WTC11 (cell line): ENCODE data around the gene TSPO2. TPM values are rescaled to one million over a fixed set of nuclear protein-coding genes. Genes with fewer than 3 reads are reported as not detected.

Experiments
- ATF3 ChIP-seq: sonication (generic); formaldehyde crosslinking; conservative IDR thresholded peaks from 2 replicates; pipeline ENCODE4 v1.8.1; 2022; ENCODE audit warnings: mild to moderate bottlenecking, missing genetic modification reagents
- CREM ChIP-seq: sonication (generic); formaldehyde crosslinking; IDR thresholded peaks from 2 replicates; pipeline ENCODE4 v1.8.1; 2022; ENCODE audit warnings: mild to moderate bottlenecking, missing genetic modification reagents, moderate library complexity
- E2F5 ChIP-seq: sonication (generic); formaldehyde crosslinking; IDR thresholded peaks from 2 replicates; pipeline ENCODE4 v1.8.1; 2022; ENCODE audit warnings: mild to moderate bottlenecking, moderate library complexity, missing genetic modification reagents
- ELF4 ChIP-seq: sonication (generic); formaldehyde crosslinking; IDR thresholded peaks from 2 replicates; pipeline ENCODE4 v1.8.1; 2022; ENCODE audit warnings: low read depth, mild to moderate bottlenecking, moderate library complexity, missing genetic modification reagents
- EMX1 ChIP-seq: fragments of 250-450 bp; sonication (Bioruptor Pico); IDR thresholded peaks from 2 replicates; pipeline ENCODE4 v1.8.0; 2021; ENCODE audit warnings: mild to moderate bottlenecking
- FOXJ3 ChIP-seq: sonication (generic); formaldehyde crosslinking; IDR thresholded peaks from 2 replicates; pipeline ENCODE4 v1.9.0; 2021; ENCODE audit warnings: missing genetic modification reagents, mild to moderate bottlenecking, borderline replicate concordance
- GABPB1 ChIP-seq: sonication (generic); formaldehyde crosslinking; IDR thresholded peaks from 2 replicates; pipeline ENCODE4 v1.8.1; 2023; ENCODE audit warnings: mild to moderate bottlenecking, missing genetic modification reagents
- GRHL2 ChIP-seq: fragments of 250-450 bp; sonication (Bioruptor Pico); IDR thresholded peaks from 2 replicates; pipeline ENCODE4 v1.8.0; 2022; ENCODE audit warnings: mild to moderate bottlenecking, moderate library complexity; ENCODE audit not compliant: insufficient replicate concordance, severe bottlenecking
- GTF2I ChIP-seq: fragments of 250-450 bp; sonication (Bioruptor Pico); conservative IDR thresholded peaks from 2 replicates; pipeline ENCODE4 v1.4.0; 2021; ENCODE audit warnings: mild to moderate bottlenecking
- IRF1 ChIP-seq: sonication (generic); formaldehyde crosslinking; IDR thresholded peaks from 2 replicates; pipeline ENCODE4 v1.8.0; 2023; ENCODE audit warnings: missing genetic modification reagents
- MLX ChIP-seq: sonication (generic); formaldehyde crosslinking; IDR thresholded peaks from 2 replicates; pipeline ENCODE4 v1.8.1; 2023; ENCODE audit warnings: mild to moderate bottlenecking, missing genetic modification reagents, moderate library complexity
- MXD4 ChIP-seq: fragments of 250-450 bp; sonication (Bioruptor Pico); IDR thresholded peaks from 2 replicates; pipeline ENCODE4 v1.8.0; 2021; ENCODE audit warnings: mild to moderate bottlenecking, moderate library complexity, borderline replicate concordance
- NFATC4 ChIP-seq: fragments of 250-450 bp; sonication (Bioruptor Pico); IDR thresholded peaks from 2 replicates; pipeline ENCODE4 v1.9.0; 2021; ENCODE audit warnings: mild to moderate bottlenecking
- NR1H2 ChIP-seq: sonication (generic); formaldehyde crosslinking; IDR thresholded peaks from 2 replicates; pipeline ENCODE4 v1.9.0; 2021; ENCODE audit warnings: mild to moderate bottlenecking, moderate library complexity, missing genetic modification reagents
- OVOL2 ChIP-seq: fragments of 250-450 bp; sonication (Bioruptor Pico); IDR thresholded peaks from 2 replicates; pipeline ENCODE4 v1.9.0; 2021; ENCODE audit warnings: mild to moderate bottlenecking, borderline replicate concordance
- RELA ChIP-seq: sonication (generic); formaldehyde crosslinking; IDR thresholded peaks from 2 replicates; pipeline ENCODE4 v1.8.1; 2022; ENCODE audit warnings: missing genetic modification reagents, mild to moderate bottlenecking, borderline replicate concordance
- RORB ChIP-seq: fragments of 250-450 bp; sonication (Bioruptor Pico); IDR thresholded peaks from 2 replicates; pipeline ENCODE4 v1.9.0; 2021; ENCODE audit warnings: mild to moderate bottlenecking
- SMAD4 ChIP-seq: sonication (generic); formaldehyde crosslinking; IDR thresholded peaks from 2 replicates; pipeline ENCODE4 v1.8.0; 2022; ENCODE audit warnings: mild to moderate bottlenecking, missing genetic modification reagents
- TP53 ChIP-seq: sonication (generic); formaldehyde crosslinking; IDR thresholded peaks from 2 replicates; pipeline ENCODE4 v1.8.1; 2023; ENCODE audit warnings: mild to moderate bottlenecking, missing genetic modification reagents
- USF1 ChIP-seq: sonication (generic); formaldehyde crosslinking; IDR thresholded peaks from 2 replicates; pipeline ENCODE4 v1.8.0; 2022; ENCODE audit warnings: mild to moderate bottlenecking, missing genetic modification reagents
- ZNF219 ChIP-seq: sonication (generic); formaldehyde crosslinking; IDR thresholded peaks from 2 replicates; pipeline ENCODE4 v1.8.0; 2023; ENCODE audit warnings: missing genetic modification reagents, mild to moderate bottlenecking, borderline replicate concordance
- ZNF281 ChIP-seq: sonication (generic); formaldehyde crosslinking; IDR thresholded peaks from 2 replicates; pipeline ENCODE4 v1.8.0; 2023; ENCODE audit warnings: mild to moderate bottlenecking, missing genetic modification reagents
- ZNF317 ChIP-seq: sonication (generic); formaldehyde crosslinking; IDR thresholded peaks from 2 replicates; pipeline ENCODE4 v1.8.1; 2023; ENCODE audit warnings: low read depth, mild to moderate bottlenecking, moderate library complexity, missing genetic modification reagents, borderline replicate concordance
- ZNF396 ChIP-seq: fragments of 250-450 bp; sonication (Bioruptor Pico); IDR thresholded peaks from 2 replicates; pipeline ENCODE4 v1.8.0; 2021; ENCODE audit warnings: mild to moderate bottlenecking, moderate library complexity, borderline replicate concordance
- ZNF423 ChIP-seq: fragments of 250-450 bp; sonication (Bioruptor Pico); IDR thresholded peaks from 2 replicates; pipeline ENCODE4 v2.1.2; 2022; ENCODE audit warnings: mild to moderate bottlenecking, moderate library complexity
- ZNF532 ChIP-seq: fragments of 250-450 bp; sonication (Bioruptor Pico); IDR thresholded peaks from 2 replicates; pipeline ENCODE4 v1.9.0; 2021; ENCODE audit warnings: mild to moderate bottlenecking, borderline replicate concordance
- total RNA-seq: library from RNA; stranded (reverse); gene quantifications from 3 replicates; pipeline ENCODE4 v1.2.3, GENCODE V29; 2021
- TF ChIP-seq, protein P1 (sequence below): sonication (generic); formaldehyde crosslinking; IDR thresholded peaks from 2 replicates; pipeline ENCODE4 v1.8.1; 2023; ENCODE audit warnings: mild to moderate bottlenecking, missing genetic modification reagents

The TSPO2 gene
- total RNA-seq, 1 experiment from 2014 or later, result not detected

- TF ChIP-seq ZNF532 (no peak), ELF4 (CRISPR knock-in tag) (no peak), NFATC4 (CRISPR knock-in tag) (0 out of 2 replicates have a peak, but pooled peaks have one; percentile 57), IRF1 (CRISPR knock-in tag) (no peak), E2F5 (CRISPR knock-in tag) (0 out of 2 replicates have a peak, but pooled peaks have one; percentile 50), USF1 (no peak), ZNF219 (no peak), GTF2I (CRISPR knock-in tag) (no peak), GRHL2 (CRISPR knock-in tag) (no peak), FOXJ3 (no peak), SMAD4 (CRISPR knock-in tag) (no peak), EMX1 (no peak), MXD4 (CRISPR knock-in tag) (no peak), NR1H2 (CRISPR knock-in tag) (no peak), ATF3 (CRISPR knock-in tag) (no peak), OVOL2 (CRISPR knock-in tag) (no peak), GABPB1 (CRISPR knock-in tag) (no peak; the same call in 1 of the 2 replicates), RORB (no peak), ZNF317 (no peak), CREM (no peak), ZNF396 (CRISPR knock-in tag) (no peak), ZNF281 (CRISPR knock-in tag) (no peak), ZNF423 (CRISPR knock-in tag) (no peak), MLX (CRISPR knock-in tag) (no peak), RELA (CRISPR knock-in tag) (no peak), TP53 (CRISPR knock-in tag) (no peak)
- TF ChIP-seq, protein P1, sequence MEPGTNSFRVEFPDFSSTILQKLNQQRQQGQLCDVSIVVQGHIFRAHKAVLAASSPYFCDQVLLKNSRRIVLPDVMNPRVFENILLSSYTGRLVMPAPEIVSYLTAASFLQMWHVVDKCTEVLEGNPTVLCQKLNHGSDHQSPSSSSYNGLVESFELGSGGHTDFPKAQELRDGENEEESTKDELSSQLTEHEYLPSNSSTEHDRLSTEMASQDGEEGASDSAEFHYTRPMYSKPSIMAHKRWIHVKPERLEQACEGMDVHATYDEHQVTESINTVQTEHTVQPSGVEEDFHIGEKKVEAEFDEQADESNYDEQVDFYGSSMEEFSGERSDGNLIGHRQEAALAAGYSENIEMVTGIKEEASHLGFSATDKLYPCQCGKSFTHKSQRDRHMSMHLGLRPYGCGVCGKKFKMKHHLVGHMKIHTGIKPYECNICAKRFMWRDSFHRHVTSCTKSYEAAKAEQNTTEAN, result no peak
These were observed 14.3 kb upstream of the TSPO2 start (continued) for GRCh38 chr6:41027799-41028560.
